Thyroid gland (tissue), 4 donors: ENCODE results near the gene TSHZ2.

Source experiments
- CTCF ChIP-seq, 6 experiments: fragments of 200-600 bp in 3 of 6; fragments of 450-650 bp in 3 of 6; sonication (generic) in 3 of 6; IDR thresholded peaks; one replicate each; pipeline ENCODE4 v1.5.1; 2016 to 2019; ENCODE audit warnings: antibody characterized with exemption in 6 of 6, mild to moderate bottlenecking in 2 of 6, inconsistent platforms in 1 of 6, moderate library complexity in 1 of 6
- POLR2A ChIP-seq, 2 donors: fragments of 450-650 bp; IDR thresholded peaks; one replicate each; pipeline ENCODE4 v1.6.1; 2017; ENCODE audit warnings: antibody characterized with exemption in 2 of 2, mild to moderate bottlenecking in 2 of 2, moderate library complexity in 1 of 2

- no peak for TF ChIP-seq CTCF (IDR thresholded peaks at IDR 0.05)
- TF ChIP-seq POLR2A (IDR thresholded peaks at IDR 0.05) = no peak
Observed at GRCh38 chr20:53258741-53259140, 286.6 kb downstream of the TSHZ2 start.
